ENCODE measurements around the gene RNF144A. TPM values are rescaled to one million over a fixed set of nuclear protein-coding genes. Genes with fewer than 3 reads are reported as not detected.

Gene RNF144A
- total and polyA plus RNA-seq, 11 donors: 3.5 to 27.2 (median 11.9) TPM

DNA sequence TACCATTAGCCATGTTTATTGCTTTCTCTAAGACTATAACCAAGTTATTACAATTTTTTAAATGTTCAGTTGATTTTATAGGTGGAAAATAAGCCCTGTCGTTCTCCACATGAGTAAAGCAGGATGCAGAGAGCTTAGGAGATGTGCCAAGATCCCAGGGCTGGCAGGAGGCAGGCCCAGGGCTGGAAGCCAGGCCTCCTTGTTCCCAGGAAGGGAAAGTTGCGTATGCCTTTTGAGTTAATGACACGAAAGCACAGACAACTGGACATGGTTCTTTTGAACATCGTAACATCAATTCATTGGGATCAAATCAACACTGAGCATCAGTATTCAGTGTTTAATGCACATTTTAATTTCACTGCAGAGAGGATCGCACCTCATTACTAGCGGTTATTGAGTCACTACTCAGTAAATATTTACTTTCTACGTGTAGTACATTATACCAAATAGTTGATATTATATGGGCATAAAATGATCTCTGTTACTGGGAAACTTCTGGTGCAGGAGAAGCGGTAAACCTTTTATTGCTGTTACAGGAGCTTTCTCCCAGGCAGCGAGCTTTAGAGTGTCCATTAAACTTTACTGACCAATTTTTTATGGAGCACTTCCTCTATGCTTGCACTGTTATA lies 60.0 kb downstream of the RNF144A start:
- H3K27ac ChIP-seq: peak overlapping the region in 7 of 12 donors; percentile 5 to 72 (median 32)
- peak; percentile 86 to 93 (median 90) for ATAC-seq
- TF ChIP-seq POLR2A (IDR thresholded peaks at IDR 0.05) (no peak), CTCF (IDR thresholded peaks at IDR 0.05) (no peak)

GRCh38 chr2:6977786-6978185 lies 60.6 kb downstream of the RNF144A start:
- Histone ChIP-seq H3K4me3 (no peak overlapping the region), H3K27ac (peak overlapping the region in 6 of 12 donors; percentile 11 to 72 (median 42)), H3K9me3 (no peaks in the 10 kb centered on the region), H3K27me3 (no peaks in the 10 kb centered on the region), H3K4me1 (peaks cover 0 to 40% (median 21%) of the 10 kb centered on the region in 12 donors), H3K36me3 (peaks cover 0 to 4% (median 0%) of the 10 kb centered on the region in 9 donors)
- intact Hi-C loops (cut with DNase I): no loop called here
- WGBS, 4 donors: 73 to 86% (median 79%) methylated on average over 4 of the region's 4 CpGs
- peak in 2 of 4 donors; percentile 25 for ATAC-seq
- TF ChIP-seq CTCF (IDR thresholded peaks at IDR 0.05) (no peak), POLR2A (IDR thresholded peaks at IDR 0.05) (no peak)
- no peak for DNase-seq

More for the DNA sequence above, 60.0 kb downstream of the RNF144A start:
- 55 to 65% (median 63%) methylated on average over 9 of the region's 9 CpGs for WGBS, 4 donors
- Histone ChIP-seq H3K36me3 (peaks cover 0 to 4% (median 0%) of the 10 kb centered on the region in 9 donors), H3K27me3 (no peaks in the 10 kb centered on the region), H3K4me1 (peaks cover 0 to 35% (median 16%) of the 10 kb centered on the region in 12 donors), H3K4me3 (no peak overlapping the region), H3K9me3 (no peaks in the 10 kb centered on the region)
- peak; percentile 60 to 77 (median 68) for DNase-seq
- intact Hi-C loops (cut with DNase I): no loop called here

- DNase-seq: no peak
- Histone ChIP-seq H3K27me3 (no peaks in the 10 kb centered on the region), H3K4me3 (no peak overlapping the region), H3K4me1 (peaks cover 6 to 52% (median 33%) of the 10 kb centered on the region in 12 donors), H3K36me3 (peaks cover 0 to 4% (median 0%) of the 10 kb centered on the region in 9 donors), H3K9me3 (no peaks in the 10 kb centered on the region), H3K27ac (no peak overlapping the region)
- intact Hi-C loops (cut with DNase I): no loop called here
- TF ChIP-seq CTCF (IDR thresholded peaks at IDR 0.05) (no peak), POLR2A (IDR thresholded peaks at IDR 0.05) (no peak)
- no peak for ATAC-seq
- 77 to 93% (median 88%) methylated on average over 3 of the region's 3 CpGs for WGBS, 4 donors
These were observed 61.8 kb downstream of the RNF144A start for GRCh38 chr2:6978991-6979390.

- 61 to 80% (median 72%) methylated on average over 5 of the region's 5 CpGs for WGBS, 4 donors
- Histone ChIP-seq H3K36me3 (no peaks in the 10 kb centered on the region), H3K27ac (peak overlapping the region in 7 of 12 donors; percentile 5 to 65 (median 52)), H3K4me1 (peaks cover 9 to 71% (median 40%) of the 10 kb centered on the region in 12 donors), H3K4me3 (no peak overlapping the region), H3K27me3 (no peaks in the 10 kb centered on the region), H3K9me3 (no peaks in the 10 kb centered on the region)
- intact Hi-C loops (cut with DNase I): no loop called here
- no peak for TF ChIP-seq POLR2A (IDR thresholded peaks at IDR 0.05)
- no peak for TF ChIP-seq CTCF (IDR thresholded peaks at IDR 0.05)
- DNase-seq (no peak), ATAC-seq (no peak)
These were observed 65.2 kb downstream of the RNF144A start for GRCh38 chr2:6982449-6982848.
